ENCODE data around the gene KAT2B. TPM values are rescaled to one million over a fixed set of nuclear protein-coding genes. Genes with fewer than 3 reads are reported as not detected.

KAT2B gene
- total and polyA plus RNA-seq, 2 of the 8 experiments (the other 6 are each of a cell fraction or from before 2014, with no cell fraction given), result 0.24 to 0.91 TPM

DNA sequence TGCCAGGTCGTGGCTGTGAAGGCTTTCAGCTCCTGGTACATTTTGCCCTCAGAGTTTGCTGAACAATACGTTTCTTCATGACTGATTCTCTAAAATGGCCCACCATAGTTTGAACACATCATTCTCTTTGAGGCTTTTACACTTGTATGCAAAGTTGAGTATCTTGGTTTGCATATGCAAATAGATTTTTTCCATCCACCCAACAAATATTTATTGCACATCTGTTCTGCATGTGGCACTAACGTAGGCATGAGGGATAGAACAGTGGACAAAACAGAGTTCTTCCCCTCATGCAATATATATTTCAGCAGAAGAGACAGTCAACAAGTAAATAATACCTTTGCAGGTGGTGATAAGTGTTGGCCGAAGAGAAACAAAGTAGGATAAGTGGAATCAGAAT lies 55.2 kb downstream of the KAT2B start:
- H3K23ac ChIP-seq (ENCODE audit: insufficient read length), result no peak overlapping the region
- H3K27me3 ChIP-seq (replicated peaks in 1 of 4; ENCODE audit: control insufficient read depth in 3 of 4, extremely low read depth in 1 of 4, insufficient read depth in 3 of 4, low read length in 3 of 4), result no peaks in the 10 kb centered on the region
- no peak overlapping the region for H3K4me3 ChIP-seq (ENCODE audit: extremely low read depth in 1 of 4, insufficient read depth in 2 of 4, low read depth in 3 of 4, low read length in 4 of 4)
- H3K9ac ChIP-seq (replicated peaks in 1 of 4; ENCODE audit: extremely low read depth in 1 of 4, low read depth in 3 of 4, low read length in 3 of 4), result no peak overlapping the region
- no peak overlapping the region for H3K14ac ChIP-seq (ENCODE audit: insufficient read length)
- POLR2A ChIA-PET (ENCODE audit: partially characterized antibody), result no interaction called here
- FAIRE-seq, result no peak
- no peak overlapping the region for H4K8ac ChIP-seq (ENCODE audit: extremely low read depth, insufficient read depth, low read length)
- WGBS, 2 experiments (ENCODE audit: extremely low coverage in 1 of 2, insufficient coverage in 1 of 2, insufficient read length in 1 of 2, insufficient replicate concordance in 2 of 2, low coverage in 1 of 2, low lambda C conversion rate in 2 of 2, missing lambda C conversion rate in 1 of 2), result 85% methylated on average over 4 of the region's 4 CpGs; no CpG with 5 or more reads in 1 of the 2 experiments
- no peak overlapping the region for H3K27ac ChIP-seq (ENCODE audit: low read depth, low read length)
- no peak overlapping the region for H3K4ac ChIP-seq (replicated peaks; ENCODE audit: insufficient read length, low read depth, low read length)
- DNase-seq (ENCODE audit: low read depth in 1 of 2, low spot score in 2 of 2), result no peak
- H4K91ac ChIP-seq (replicated peaks; ENCODE audit: insufficient read length, low read length), result no peak overlapping the region
- H3K36me3 ChIP-seq (ENCODE audit: control insufficient read depth in 2 of 4, insufficient read depth in 4 of 4, low read length in 3 of 4), result no peaks in the 10 kb centered on the region
- no peak overlapping the region for H2AFZ ChIP-seq (ENCODE audit: low read length)
- no peaks in the 10 kb centered on the region for H3K4me1 ChIP-seq (replicated peaks in 1 of 4; ENCODE audit: control insufficient read depth in 3 of 4, insufficient read depth in 4 of 4, low read length in 3 of 4)
- H2AK5ac ChIP-seq (ENCODE audit: low read depth, low read length), result no peak overlapping the region
- no peaks in the 10 kb centered on the region for H3K23me2 ChIP-seq (ENCODE audit: low read depth, low read length)
- no peaks in the 10 kb centered on the region for H3K9me3 ChIP-seq (ENCODE audit: insufficient read depth in 2 of 2, low read depth in 1 of 2, low read length in 1 of 2)
- H2BK5ac ChIP-seq (ENCODE audit: low read depth, low read length), result no peak overlapping the region
- H3K18ac ChIP-seq (ENCODE audit: extremely low read depth, low read length), result no peak overlapping the region
- no peak overlapping the region for H3K4me2 ChIP-seq (ENCODE audit: insufficient read depth in 1 of 2, low read depth in 2 of 2, low read length in 2 of 2)
- H2BK20ac ChIP-seq (ENCODE audit: low read length), result no peak overlapping the region
- CTCF ChIA-PET (ENCODE audit: partially characterized antibody), result no interaction called here
- no peak overlapping the region for H3K56ac ChIP-seq (replicated peaks; ENCODE audit: insufficient read length, low read depth, low read length)
- no peak overlapping the region for H2BK12ac ChIP-seq (ENCODE audit: low read depth, low read length)
- H4K5ac ChIP-seq (ENCODE audit: insufficient read length, low read depth, low read length), result no peak overlapping the region
- H3K79me1 ChIP-seq (ENCODE audit: low read depth, low read length), result no peaks in the 10 kb centered on the region
- H2BK15ac ChIP-seq (ENCODE audit: low read length), result no peak overlapping the region
- no peaks in the 10 kb centered on the region for H4K20me1 ChIP-seq (replicated peaks in 1 of 2; ENCODE audit: control insufficient read depth in 1 of 2, insufficient read depth in 2 of 2, low read length in 2 of 2)
- no peak overlapping the region for H2BK120ac ChIP-seq (replicated peaks; ENCODE audit: low read depth, low read length)
- H3K79me2 ChIP-seq (ENCODE audit: control insufficient read depth in 1 of 2, insufficient read depth in 2 of 2, low read length in 2 of 2), result no peaks in the 10 kb centered on the region
- no peak for TF ChIP-seq CHD2 (IDR thresholded peaks at IDR 0.05; ENCODE audit: low read length)
